Measurements from ENCODE around the gene SUSD4.

Gene SUSD4

GRCh38 chr1:223203034-223203408 is 161.0 kb downstream of the SUSD4 start:
- TF ChIP-seq, protein P1, sequence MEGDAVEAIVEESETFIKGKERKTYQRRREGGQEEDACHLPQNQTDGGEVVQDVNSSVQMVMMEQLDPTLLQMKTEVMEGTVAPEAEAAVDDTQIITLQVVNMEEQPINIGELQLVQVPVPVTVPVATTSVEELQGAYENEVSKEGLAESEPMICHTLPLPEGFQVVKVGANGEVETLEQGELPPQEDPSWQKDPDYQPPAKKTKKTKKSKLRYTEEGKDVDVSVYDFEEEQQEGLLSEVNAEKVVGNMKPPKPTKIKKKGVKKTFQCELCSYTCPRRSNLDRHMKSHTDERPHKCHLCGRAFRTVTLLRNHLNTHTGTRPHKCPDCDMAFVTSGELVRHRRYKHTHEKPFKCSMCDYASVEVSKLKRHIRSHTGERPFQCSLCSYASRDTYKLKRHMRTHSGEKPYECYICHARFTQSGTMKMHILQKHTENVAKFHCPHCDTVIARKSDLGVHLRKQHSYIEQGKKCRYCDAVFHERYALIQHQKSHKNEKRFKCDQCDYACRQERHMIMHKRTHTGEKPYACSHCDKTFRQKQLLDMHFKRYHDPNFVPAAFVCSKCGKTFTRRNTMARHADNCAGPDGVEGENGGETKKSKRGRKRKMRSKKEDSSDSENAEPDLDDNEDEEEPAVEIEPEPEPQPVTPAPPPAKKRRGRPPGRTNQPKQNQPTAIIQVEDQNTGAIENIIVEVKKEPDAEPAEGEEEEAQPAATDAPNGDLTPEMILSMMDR (IDR thresholded peaks at IDR 0.05): no peak
- no peaks in the 10 kb centered on the region for H3K36me3 ChIP-seq
- H3K27ac ChIP-seq: no peak overlapping the region
- peaks cover 0 to 22% of the 10 kb centered on the region in 2 donors for H3K27me3 ChIP-seq
- no peaks in the 10 kb centered on the region for H3K4me1 ChIP-seq
- intact Hi-C loops (cut with DNase I; ENCODE audit: low total_unique reads): no loop called here
- no peak for DNase-seq
- H3K9me3 ChIP-seq: no peaks in the 10 kb centered on the region
- H3K4me3 ChIP-seq: no peak overlapping the region

DNA sequence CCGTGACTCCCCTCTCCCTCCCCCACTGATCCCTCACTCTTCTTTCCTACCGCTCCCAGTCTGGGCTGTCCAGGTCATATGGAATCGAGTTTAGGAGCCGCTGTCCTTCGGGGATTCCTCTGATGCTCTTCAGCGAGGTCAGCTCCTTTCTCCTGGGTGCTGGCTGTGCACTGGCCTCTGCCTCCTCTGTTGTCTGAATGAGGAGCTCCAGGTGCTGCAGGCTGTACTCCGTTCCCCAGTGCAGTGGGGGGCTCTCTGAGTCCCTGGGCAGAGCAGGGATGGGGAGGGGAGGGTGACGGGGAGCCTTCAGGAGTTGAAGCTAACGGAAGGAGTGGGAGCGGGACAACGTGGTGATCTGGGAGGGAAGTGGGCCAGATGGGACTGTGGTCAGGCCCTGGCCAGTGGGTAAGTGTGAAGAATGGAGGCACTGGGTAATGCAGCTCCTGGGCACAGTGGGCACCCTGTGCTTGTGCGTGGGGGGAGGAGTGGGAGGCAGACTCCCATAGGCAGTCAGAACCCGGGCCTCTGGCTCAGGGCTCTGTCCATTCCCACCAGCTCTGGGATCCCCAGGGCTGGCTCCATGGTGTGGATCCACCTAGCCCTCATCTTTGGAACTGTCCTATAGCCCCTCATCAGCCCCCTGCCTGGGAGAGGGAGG is 161.5 kb downstream of the SUSD4 start:
- TF ChIP-seq, protein P1 (IDR thresholded peaks at IDR 0.05): no peak
- no peak for DNase-seq
- intact Hi-C loops (cut with DNase I; ENCODE audit: low total_unique reads): no loop called here

GRCh38 chr1:223201967-223202366 is 162.0 kb downstream of the SUSD4 start:
- Histone ChIP-seq H3K4me1 (no peaks in the 10 kb centered on the region), H3K27ac (no peak overlapping the region)
- intact Hi-C loops (cut with DNase I; ENCODE audit: low total_unique reads): no loop called here

More for the DNA sequence above, 161.5 kb downstream of the SUSD4 start:
- Histone ChIP-seq H3K27ac (no peak overlapping the region), H3K9me3 (no peaks in the 10 kb centered on the region), H3K4me1 (no peaks in the 10 kb centered on the region), H3K4me3 (no peak overlapping the region), H3K27me3 (peaks cover 0 to 22% of the 10 kb centered on the region in 2 donors), H3K36me3 (no peaks in the 10 kb centered on the region)

GRCh38 chr1:223200903-223201302 is 163.1 kb downstream of the SUSD4 start:
- Histone ChIP-seq H3K9me3 (no peaks in the 10 kb centered on the region), H3K36me3 (no peaks in the 10 kb centered on the region), H3K4me3 (no peak overlapping the region), H3K4me1 (no peaks in the 10 kb centered on the region), H3K27me3 (peaks cover 0 to 22% of the 10 kb centered on the region in 2 donors), H3K27ac (no peak overlapping the region)
- intact Hi-C loops (cut with DNase I; ENCODE audit: low total_unique reads): no loop called here
- TF ChIP-seq, protein P1 (IDR thresholded peaks at IDR 0.05): no peak
- DNase-seq: no peak

More at GRCh38 chr1:223201967-223202366, 162.0 kb downstream of the SUSD4 start:
- no peak overlapping the region for H3K4me3 ChIP-seq
- H3K27me3 ChIP-seq: peaks cover 0 to 22% of the 10 kb centered on the region in 2 donors
- no peak for DNase-seq
- no peaks in the 10 kb centered on the region for H3K36me3 ChIP-seq
- TF ChIP-seq, protein P1 (IDR thresholded peaks at IDR 0.05): no peak
- no peaks in the 10 kb centered on the region for H3K9me3 ChIP-seq

- H3K36me3 ChIP-seq: no peaks in the 10 kb centered on the region
- no peak for DNase-seq
- H3K4me3 ChIP-seq: no peak overlapping the region
- H3K27me3 ChIP-seq: peaks cover 0 to 19% of the 10 kb centered on the region in 2 donors
- intact Hi-C loops (cut with DNase I; ENCODE audit: low total_unique reads): no loop called here
- H3K9me3 ChIP-seq: no peaks in the 10 kb centered on the region
- H3K27ac ChIP-seq: no peak overlapping the region
- TF ChIP-seq, protein P1 (IDR thresholded peaks at IDR 0.05): no peak
- no peaks in the 10 kb centered on the region for H3K4me1 ChIP-seq
Observed at GRCh38 chr1:223199094-223199647, 164.8 kb downstream of the SUSD4 start.
